Measurements from ENCODE around the gene RPRD1B.

RPRD1B gene

GRCh38 chr20:38126146-38126921 lies 92.8 kb downstream of the RPRD1B start:
- no peak for DNase-seq

GRCh38 chr20:38126932-38127621 lies 93.5 kb downstream of the RPRD1B start:
- DNase-seq: no peak

GRCh38 chr20:38127920-38128528 lies 94.5 kb downstream of the RPRD1B start:
- no peak for DNase-seq

GRCh38 chr20:38128691-38129090 lies 95.1 kb downstream of the RPRD1B start:
- DNase-seq: no peak

GRCh38 chr20:38129248-38129865 lies 95.8 kb downstream of the RPRD1B start:
- no peak for DNase-seq

- DNase-seq: no peak
These were observed 96.5 kb downstream of the RPRD1B start for GRCh38 chr20:38129893-38130609.

- DNase-seq: no peak
These were observed 97.4 kb downstream of the RPRD1B start for GRCh38 chr20:38130687-38131587.

GRCh38 chr20:38131588-38132121 lies 98.1 kb downstream of the RPRD1B start:
- no peak for DNase-seq

- DNase-seq: no peak
These were observed 98.8 kb downstream of the RPRD1B start for GRCh38 chr20:38132156-38132909.

GRCh38 chr20:38132910-38133501 lies 99.5 kb downstream of the RPRD1B start:
- no peak for DNase-seq

- DNase-seq: no peak
These were observed 100.3 kb downstream of the RPRD1B start for GRCh38 chr20:38133680-38134426.

- DNase-seq: no peak
These were observed 101.1 kb downstream of the RPRD1B start for GRCh38 chr20:38134427-38135270.

- no peak for DNase-seq
These were observed 101.7 kb downstream of the RPRD1B start for GRCh38 chr20:38135271-38135650.

GRCh38 chr20:38135651-38136420 lies 102.3 kb downstream of the RPRD1B start:
- DNase-seq: no peak

GRCh38 chr20:38136421-38137245 lies 103.1 kb downstream of the RPRD1B start:
- no peak for DNase-seq

GRCh38 chr20:38137441-38138037 lies 104.0 kb downstream of the RPRD1B start:
- no peak for DNase-seq
